Jurkat, Clone E6-1 (cell line): Measurements from ENCODE around the gene DENR. TPM values are rescaled to one million over a fixed set of nuclear protein-coding genes. Genes with fewer than 3 reads are reported as not detected.
"Not testable (repeated sequence)": the region's sequence is repeated elsewhere in the genome, so short reads cannot be mapped to it uniquely, and the experiment has no call there.

ENCODE experiments used
- DNase-seq: peaks from one replicate; pipeline ENCODE4 v3.0.0-alpha.2; 2011; ENCODE audit warnings: low read depth, low spot score
- H3K4me3 ChIP-seq: 2 replicates; pipeline ENCODE4 v1.5.1; 2011; ENCODE audit warnings: mild to moderate bottlenecking, low read length, control low read depth, moderate library complexity
- polyA plus RNA-seq: library from polyadenylated mRNA; unstranded; fragments of >200 nt; gene quantifications from one replicate; pipeline ENCODE4 v1.2.1, GENCODE V29; 2012; ENCODE audit warnings: missing spikeins; ENCODE audit not compliant: insufficient read length, insufficient read depth

The DENR gene, protein sequence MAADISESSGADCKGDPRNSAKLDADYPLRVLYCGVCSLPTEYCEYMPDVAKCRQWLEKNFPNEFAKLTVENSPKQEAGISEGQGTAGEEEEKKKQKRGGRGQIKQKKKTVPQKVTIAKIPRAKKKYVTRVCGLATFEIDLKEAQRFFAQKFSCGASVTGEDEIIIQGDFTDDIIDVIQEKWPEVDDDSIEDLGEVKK
- 68.3 TPM for polyA plus RNA-seq

DNA sequence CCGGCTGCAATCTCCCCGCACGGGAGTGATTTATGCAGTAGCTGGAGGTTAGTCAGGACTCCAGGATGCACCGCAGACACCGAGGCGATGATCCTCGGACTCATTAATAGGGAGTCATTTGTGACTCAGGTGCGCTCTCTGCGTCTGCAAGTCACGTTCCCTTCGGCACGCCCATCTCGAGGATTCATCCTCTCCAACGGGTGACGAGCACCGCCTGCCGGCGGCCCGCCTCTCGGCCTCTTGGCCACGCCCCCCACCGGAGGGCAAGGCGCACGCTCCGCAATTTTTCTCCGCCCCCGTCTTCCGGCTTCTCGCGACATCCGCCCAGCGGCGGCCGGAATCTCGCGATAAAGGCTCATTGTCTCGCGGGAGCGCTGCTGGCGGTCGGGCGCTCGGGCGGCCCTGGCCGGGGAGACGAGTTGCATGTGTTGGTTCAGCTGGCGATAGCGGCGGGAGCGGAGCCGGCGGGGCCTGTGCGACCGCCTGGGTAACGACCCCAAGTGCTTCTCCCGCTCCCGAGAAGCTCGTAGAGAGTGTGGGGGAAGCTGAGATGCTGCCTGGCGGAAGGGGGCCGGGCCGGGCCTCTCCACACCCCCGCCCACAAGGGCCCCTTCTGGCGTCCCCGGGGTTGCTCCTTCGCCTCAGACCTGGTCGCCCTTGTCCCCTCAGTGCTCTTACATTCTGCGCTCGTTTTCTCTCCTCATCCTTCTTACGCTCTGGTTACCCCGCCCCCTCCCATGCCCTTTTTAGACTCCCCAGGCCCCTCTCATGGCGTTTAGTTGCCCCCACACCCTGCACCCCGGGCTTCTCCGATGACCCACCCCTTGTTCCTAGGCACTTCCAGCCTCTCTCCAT lies at the start of gene DENR:
Gene DENR, plus strand, starts transcription at position 361 of the 855 bp plus-strand sequence. CDS start 878 bp downstream, outside the sequence.
- peak within 1 kb of the TSS; percentile 69 for H3K4me3 ChIP-seq
- peak; percentile 96 for DNase-seq

DNA sequence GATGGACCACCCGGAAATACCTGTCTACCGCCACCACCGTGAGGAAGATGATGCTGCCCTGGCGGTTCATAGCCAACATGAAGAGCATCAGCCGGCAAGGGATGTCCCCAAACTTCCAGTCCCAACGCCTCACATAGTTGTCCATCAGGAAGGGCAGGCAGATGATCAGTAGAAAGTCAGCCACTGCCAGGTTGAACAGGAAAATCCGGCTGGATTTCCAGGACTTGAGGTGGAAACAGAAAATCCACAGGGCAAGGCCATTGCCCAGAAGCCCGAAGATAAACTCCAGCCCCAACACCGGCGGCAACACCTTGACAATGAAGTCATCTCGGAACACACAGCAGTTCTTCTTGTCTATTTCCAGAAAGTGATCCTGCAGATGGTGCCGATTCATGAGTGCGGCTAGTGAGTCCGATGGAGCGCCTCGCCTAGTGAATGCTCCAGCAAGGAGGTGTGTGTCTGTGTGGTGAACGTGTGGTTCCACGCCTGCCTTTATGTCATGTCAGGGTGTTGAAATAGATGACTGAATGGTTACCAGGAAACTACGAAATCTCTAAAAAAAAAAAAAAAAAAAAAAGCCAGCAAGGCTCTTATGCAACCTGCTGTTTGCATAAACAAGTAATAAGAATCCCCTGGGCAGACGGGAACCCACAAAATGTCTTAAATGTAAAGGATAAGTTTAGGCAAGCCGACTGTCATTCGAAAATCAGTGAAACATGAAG lies 49.6 kb upstream of the DENR start, which contains the start of gene HCAR2:
Gene HCAR2, minus strand, starts transcription at position 468 of the 722 bp plus-strand sequence. Its CDS starts 74 bp downstream, at position 394.
- H3K4me3 ChIP-seq, DNase-seq: not testable (repeated sequence)

DNA sequence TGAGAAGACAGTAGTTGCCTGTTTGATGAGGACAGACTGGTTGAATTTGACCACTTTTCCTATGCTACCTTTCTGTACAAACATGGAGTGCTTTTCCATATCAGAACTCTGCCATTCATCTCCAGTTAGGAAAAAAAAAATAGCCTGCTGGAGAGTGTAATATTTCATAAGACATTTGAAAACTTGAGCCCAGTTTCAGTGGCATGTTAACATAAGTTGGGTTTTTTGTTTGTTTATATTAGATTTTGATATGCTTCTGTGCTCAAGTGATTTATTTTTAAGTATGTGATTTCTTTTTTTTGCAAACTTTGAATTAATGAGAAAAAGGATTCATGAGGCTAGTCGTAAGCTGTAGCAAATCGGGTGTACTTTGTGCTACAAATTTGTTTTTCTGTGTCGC lies 48.8 kb upstream of the DENR start:
- H3K4me3 ChIP-seq, DNase-seq: not testable (repeated sequence)

DNA sequence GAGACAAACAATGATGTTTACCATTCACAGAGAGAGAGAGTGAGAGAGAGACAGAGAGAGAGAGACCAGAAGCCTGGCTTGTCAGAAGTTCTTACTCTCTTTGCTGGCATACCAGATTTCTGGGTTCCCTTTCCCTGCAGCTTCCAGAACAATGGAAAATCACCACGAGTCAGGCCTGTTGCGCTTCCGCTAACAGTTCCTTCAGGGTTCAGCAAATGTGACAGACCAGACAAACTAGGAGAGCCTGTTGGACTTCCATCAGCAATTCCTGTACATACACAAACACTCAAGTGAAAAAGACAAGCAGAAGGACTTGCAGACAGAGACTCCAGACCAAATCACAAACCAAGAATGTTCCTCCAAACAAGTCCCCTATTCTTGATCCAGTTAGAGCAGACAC lies 43.3 kb upstream of the DENR start:
- DNase-seq, H3K4me3 ChIP-seq: not testable (repeated sequence)

DNA sequence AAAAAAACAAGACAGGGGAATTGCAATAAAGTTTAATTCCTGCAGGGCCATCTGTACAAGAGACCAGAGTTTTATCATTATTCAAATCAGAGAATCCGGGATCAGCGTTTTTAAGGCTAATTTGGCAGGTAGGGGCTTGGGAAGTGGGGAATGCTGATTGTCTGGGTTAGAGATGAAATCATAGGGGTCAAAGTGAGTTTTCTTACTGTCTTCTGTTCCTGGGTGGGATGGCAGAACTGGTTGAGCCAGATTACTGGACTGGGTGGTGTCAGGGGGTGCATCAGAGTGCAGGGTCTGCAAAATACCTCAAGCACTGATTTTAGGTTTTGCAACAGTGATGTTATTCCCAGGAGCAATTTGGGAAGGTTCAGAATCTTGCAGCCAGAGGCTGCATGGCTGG lies 42.3 kb upstream of the DENR start:
- DNase-seq, H3K4me3 ChIP-seq: not testable (repeated sequence)

DNA sequence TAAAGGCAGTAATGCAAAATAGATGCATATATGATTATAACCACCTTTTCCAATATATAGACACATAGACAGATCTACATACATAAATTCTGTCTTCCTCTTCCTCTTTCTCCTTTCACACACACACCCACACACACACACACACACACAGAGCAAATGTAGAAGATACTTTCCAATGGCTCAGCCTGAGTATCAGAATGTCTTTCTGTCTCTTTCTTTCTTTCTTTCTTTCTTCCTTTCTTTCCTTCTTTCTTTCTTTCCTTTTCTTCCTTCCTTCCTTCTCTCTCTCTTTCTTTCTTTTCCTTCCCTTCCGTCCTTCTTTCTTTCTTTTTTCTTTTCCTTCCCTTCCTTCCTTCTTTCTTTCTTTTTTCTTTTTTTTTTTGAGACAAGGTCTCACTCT lies 41.4 kb upstream of the DENR start:
- not testable (repeated sequence) for DNase-seq, H3K4me3 ChIP-seq

DNA sequence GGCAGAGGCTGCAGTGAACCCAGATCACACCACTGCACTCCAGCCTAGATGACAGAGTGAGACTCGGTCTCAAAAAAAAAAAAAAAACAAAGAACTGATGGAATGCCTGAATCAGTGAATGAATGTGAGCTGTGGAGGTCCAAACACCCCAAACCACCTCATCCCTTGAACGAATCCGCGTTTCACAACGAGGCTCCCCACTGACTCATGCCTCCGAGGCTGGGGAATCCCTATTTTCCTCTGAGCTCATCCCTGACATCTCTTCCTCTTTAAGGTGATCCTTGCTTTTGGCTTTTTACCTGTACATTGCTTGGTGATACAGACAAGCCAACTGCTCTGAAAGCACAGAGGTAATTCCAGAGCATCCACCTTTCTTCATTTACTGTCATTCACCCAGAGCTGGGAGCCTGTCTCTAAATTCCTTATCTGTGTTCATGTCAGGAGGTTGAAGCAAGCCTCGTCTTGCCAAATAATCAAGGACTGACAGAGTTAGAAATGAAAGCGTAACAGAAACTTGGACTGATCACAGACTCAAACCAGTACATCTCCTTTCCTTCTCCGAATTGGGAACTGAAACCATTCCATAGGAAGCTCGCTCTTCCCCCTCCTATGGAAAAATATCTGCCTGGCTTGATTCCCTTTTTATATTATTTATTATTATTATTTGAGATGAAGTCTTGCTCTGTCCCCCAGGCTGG lies 39.0 kb upstream of the DENR start:
- not testable (repeated sequence) for DNase-seq, H3K4me3 ChIP-seq

DNA sequence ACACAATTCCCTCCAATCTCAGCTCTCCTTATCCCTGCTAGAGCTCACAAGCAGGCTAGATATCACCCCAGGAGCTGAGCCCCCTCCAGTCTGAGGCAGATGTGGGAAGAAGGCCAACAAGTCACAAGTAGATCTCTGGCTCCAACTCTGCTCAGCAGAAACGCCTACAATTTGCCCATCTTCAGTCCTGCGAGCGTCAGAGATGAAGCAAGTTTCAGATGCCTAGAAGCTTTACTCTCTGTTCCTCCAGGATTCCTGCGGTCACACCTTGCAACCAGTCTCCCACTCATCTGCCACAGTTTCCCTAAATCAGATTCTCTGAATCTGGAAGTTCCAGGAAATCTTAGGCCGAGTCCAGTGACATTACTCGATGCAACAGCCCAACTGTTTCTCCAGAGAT lies 37.4 kb upstream of the DENR start:
- H3K4me3 ChIP-seq, DNase-seq: not testable (repeated sequence)

DNA sequence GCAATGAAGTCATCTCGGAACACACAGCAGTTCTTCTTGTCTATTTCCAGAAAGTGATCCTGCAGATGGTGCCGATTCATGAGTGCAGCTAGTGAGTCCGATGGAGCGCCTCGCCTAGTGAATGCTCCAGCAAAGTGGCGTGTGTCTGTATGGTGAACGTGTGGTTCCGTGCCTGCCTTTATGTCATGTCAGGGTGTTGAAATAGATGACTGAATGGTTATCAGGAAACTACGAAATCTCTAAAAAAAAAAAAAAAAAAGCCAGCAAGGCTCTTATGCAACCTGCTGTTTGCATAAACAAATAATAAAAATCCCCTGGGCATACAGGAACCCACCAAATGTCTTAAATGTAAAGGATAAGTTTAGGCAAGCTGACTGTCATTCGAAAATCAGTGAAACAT lies 36.0 kb upstream of the DENR start, which contains the start of gene HCAR3:
Gene HCAR3, minus strand, starts transcription at position 154 of the 400 bp plus-strand sequence. Its CDS starts 74 bp downstream, at position 80.
- DNase-seq, H3K4me3 ChIP-seq: not testable (repeated sequence)

DNA sequence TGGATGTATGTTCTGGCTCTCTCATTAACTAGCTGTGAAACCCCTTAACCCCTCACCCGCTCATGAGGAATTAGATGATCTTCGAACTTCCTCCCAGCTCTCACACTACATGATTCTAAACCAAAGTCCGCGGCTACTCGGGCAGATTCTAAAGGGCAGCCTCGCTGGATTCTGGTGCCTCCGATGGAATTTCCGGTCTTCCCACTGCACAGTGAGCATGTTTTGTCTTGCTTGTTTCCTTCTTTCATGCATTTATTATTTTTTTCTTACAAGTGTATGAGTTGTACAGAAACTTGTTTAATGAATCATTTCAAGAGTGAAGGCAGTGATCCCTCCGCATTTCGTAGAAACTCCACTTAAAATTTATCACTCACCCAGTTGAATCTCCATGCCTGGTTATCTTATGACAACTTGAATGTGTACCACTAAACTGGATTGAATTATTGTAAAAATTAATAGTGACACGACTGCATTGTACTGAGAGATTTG lies 31.5 kb upstream of the DENR start:
- H3K4me3 ChIP-seq: no peak overlapping the region
- DNase-seq: no peak

DNA sequence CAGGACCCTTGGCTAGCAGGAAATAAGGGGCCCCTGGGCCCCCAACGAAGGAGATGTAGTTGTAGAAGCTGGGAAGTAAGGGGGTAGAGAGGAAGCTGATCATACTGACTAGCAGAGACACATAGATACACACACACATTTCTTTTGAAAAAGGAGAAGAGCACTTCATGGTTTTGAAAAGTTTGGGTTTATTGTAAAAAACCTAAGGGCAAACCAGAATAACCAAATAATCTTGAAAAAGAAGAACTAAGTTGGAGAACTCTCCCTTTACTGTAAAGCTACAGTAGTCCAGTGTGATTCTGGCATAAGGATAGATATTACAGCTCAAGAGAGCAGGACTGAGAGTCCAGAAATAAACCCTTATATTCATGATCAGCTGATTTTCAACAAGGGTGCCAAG lies 30.2 kb upstream of the DENR start:
- DNase-seq: no peak
- no peak overlapping the region for H3K4me3 ChIP-seq

DNA sequence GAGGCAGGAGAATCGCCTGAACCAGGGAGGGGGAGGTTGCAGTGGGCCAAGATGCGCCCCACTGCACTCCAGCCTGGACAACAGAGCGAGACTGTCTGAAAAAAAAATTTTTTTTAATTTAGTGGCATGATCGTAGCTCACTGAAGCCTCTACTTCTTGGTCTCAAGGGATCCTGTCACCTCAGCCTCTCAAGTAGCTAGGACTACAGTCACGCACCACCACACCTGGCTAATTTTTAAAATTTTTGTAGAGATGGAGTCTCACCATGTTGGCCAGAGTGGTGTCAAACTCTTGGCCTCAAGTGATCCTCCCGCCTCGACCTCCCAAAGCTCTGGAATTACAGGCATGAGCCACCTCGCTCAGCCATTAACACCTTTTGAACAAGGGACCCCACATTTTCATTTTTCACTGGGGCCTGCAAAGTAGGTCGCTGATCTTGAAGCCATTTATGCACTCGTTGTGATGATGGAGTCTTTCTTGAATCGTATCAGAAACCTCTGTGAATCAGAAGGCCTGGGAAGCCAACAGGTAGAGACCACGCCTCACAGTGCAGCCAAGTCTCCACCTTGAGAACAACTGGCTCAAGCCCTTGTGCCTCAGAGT lies 27.9 kb upstream of the DENR start:
- H3K4me3 ChIP-seq: no peak overlapping the region
- DNase-seq: no peak

DNA sequence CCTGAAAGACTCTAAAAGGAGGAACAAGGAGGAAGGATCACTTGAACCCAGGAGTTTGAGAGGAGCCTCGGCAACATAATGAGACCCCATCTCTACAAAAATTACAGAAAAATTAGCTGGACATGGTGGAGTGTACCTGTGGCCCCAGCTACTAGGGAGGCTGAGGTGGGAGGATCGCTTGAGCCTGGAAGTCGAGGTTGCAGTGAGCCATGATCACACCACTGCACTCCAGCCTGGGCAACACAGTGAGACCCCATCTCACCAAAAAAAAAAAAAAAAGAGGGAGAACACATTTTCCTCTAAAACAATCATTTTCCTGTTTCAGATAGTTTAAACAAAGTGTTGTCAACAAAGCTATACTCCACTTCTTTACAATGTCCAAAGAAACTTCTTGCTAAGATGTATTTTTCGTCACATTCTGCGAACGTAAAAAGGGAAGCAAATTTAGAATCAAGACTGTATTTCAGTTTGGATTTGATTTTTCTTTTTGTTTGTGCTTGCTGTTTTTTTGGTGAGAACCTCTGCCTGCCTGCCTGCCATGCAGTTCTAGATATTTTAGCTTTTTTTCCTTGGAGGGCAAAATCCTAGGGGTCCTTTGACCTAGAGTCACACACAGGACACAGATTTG lies 27.1 kb upstream of the DENR start:
- no peak overlapping the region for H3K4me3 ChIP-seq
- DNase-seq: no peak

DNA sequence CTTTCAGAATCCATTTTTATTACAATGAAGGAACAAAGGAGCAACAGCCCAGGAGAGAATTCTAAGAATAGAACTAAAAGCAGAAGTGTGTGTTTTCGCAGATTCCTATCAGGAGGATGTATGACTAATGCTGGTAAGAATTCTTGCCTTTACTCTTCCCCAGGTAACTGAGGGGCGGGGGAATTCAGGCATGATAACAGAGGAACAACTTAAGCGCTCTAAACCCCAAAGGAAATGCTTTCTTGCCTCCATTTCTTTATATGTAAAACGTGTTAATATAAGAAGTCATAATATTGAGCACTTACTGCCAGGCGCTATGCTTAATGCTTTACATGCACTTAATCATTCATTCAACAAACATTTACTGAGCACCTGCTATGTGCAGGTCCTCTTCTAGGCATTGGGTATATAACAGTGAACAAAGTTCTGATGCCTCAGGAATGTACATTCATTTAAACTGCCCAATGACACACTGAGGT lies 26.5 kb upstream of the DENR start:
- no peak for DNase-seq

DNA sequence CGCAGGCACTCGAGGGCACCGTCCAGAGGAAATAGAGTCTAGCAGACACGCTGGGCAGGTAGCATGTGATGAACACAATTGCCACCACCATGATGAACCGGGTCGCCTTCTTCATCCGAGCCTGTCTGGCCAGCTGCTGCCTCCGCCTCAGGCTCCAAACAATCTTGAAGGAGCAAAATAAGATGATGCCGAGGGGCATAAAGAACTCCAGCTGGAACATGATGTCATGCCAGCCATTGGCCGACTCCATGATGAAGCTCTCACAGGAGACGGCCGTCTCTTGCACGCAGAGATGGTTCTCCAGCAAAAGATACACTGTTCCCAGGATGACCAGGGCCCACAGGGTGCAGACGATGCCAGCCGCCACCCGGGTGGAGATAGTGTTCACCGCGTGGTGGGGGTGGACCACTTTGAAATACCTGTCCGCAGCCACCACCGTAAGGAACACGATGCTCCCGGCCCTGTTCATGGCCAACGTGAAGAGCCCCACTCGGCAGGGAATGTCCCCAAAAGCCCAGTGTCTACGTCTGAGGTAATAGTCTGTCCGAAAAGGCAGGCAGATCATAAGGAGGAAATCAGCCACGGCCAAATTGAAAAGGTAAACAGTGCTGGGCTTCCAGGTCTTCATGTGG lies 22.9 kb upstream of the DENR start:
- peak overlapping the region; percentile 22 for H3K4me3 ChIP-seq
- no peak for DNase-seq

More for the DNA sequence above, 26.5 kb upstream of the DENR start:
- H3K4me3 ChIP-seq: no peak overlapping the region

DNA sequence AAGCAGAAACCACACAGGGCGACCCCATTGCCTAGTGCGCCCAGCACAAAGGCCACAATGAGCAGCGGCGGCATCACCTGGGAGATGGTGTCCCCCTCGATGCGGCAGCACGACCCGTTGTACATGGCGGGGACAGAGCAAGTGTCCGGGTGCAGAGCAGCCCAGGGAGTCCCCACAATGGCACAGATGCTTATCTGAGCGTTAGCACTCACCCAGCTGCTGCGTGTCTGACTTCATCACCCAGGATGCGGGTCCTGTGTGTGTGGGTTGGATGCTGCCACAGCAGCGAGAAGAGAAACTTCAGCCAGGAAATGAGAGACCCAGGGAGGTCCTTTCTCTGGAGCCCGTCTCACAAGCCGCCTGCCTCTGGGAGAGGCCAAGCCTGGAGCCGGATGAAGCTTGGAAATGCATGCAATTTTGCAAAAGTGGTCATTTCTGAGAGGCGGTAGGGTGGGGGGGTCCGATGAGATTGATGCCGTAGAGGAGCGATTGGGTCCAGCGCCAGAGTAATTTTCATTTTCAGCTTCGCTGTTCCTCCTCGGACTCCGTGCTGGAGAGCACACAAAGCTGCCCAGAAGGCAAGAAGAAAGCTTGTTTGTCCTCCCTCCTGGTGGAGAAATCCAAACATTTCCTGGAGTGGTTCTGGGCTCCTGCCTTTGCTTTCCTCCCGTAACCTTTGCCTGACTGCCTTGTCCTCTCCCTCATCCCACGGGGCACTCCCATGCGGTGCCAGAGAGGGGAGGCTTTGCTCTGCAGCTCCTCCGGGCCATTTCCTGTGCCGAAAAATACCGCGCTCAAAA lies 22.2 kb upstream of the DENR start, which contains the start of gene HCAR1:
Gene HCAR1, minus strand, starts transcription at position 630 of the 800 bp plus-strand sequence. Its CDS starts 505 bp downstream, at position 125.
- peak; percentile 80 for DNase-seq

More for the DNA sequence above, 22.2 kb upstream of the DENR start, which contains the start of gene HCAR1:
- peak within 1 kb of the TSS; percentile 22 for H3K4me3 ChIP-seq
